ENCODE data around the gene ETV2.

GRCh38 chr19:35601971-35602370 is 39.6 kb upstream of the ETV2 start:
- TF ChIP-seq, protein P1, sequence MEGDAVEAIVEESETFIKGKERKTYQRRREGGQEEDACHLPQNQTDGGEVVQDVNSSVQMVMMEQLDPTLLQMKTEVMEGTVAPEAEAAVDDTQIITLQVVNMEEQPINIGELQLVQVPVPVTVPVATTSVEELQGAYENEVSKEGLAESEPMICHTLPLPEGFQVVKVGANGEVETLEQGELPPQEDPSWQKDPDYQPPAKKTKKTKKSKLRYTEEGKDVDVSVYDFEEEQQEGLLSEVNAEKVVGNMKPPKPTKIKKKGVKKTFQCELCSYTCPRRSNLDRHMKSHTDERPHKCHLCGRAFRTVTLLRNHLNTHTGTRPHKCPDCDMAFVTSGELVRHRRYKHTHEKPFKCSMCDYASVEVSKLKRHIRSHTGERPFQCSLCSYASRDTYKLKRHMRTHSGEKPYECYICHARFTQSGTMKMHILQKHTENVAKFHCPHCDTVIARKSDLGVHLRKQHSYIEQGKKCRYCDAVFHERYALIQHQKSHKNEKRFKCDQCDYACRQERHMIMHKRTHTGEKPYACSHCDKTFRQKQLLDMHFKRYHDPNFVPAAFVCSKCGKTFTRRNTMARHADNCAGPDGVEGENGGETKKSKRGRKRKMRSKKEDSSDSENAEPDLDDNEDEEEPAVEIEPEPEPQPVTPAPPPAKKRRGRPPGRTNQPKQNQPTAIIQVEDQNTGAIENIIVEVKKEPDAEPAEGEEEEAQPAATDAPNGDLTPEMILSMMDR (IDR thresholded peaks at IDR 0.05), result no peak
- no peak for TF ChIP-seq POLR2A (IDR thresholded peaks at IDR 0.05)
- TF ChIP-seq EP300 (IDR thresholded peaks at IDR 0.05), result no peak
